Measurements from ENCODE around the gene RASSF6. TPM values are rescaled to one million over a fixed set of nuclear protein-coding genes. Genes with fewer than 3 reads are reported as not detected.

Gene RASSF6
- total RNA-seq, 1 donor from 2014 or later = not detected

- no peak overlapping the region for H3K4me3 ChIP-seq (ENCODE audit: low read length in 3 of 3)
- no peaks in the 10 kb centered on the region for H3K27me3 ChIP-seq (ENCODE audit: control insufficient read depth in 3 of 3, insufficient read depth in 3 of 3, low read length in 3 of 3)
- H3K36me3 ChIP-seq (ENCODE audit: control insufficient read depth in 3 of 3, insufficient read depth in 3 of 3, low read length in 3 of 3) = no peaks in the 10 kb centered on the region
- H3K27ac ChIP-seq (ENCODE audit: low read depth, low read length) = no peak overlapping the region
- H3K9ac ChIP-seq (ENCODE audit: low read depth in 1 of 3, low read length in 3 of 3) = no peak overlapping the region
- no peaks in the 10 kb centered on the region for H3K4me1 ChIP-seq (ENCODE audit: control insufficient read depth in 3 of 3, insufficient read depth in 3 of 3, low read length in 3 of 3)
- H3K9me3 ChIP-seq (ENCODE audit: control insufficient read depth in 3 of 3, low read length in 3 of 3) = no peaks in the 10 kb centered on the region
Measured at GRCh38 chr4:73540826-73541225, 79.4 kb downstream of the RASSF6 start.

- Histone ChIP-seq H3K4me1 (ENCODE audit: control insufficient read depth in 3 of 3, insufficient read depth in 3 of 3, low read length in 3 of 3) (no peaks in the 10 kb centered on the region), H3K4me3 (ENCODE audit: low read length in 3 of 3) (no peak overlapping the region), H3K36me3 (ENCODE audit: control insufficient read depth in 3 of 3, insufficient read depth in 3 of 3, low read length in 3 of 3) (no peaks in the 10 kb centered on the region), H3K9ac (ENCODE audit: low read depth in 1 of 3, low read length in 3 of 3) (no peak overlapping the region), H3K27me3 (ENCODE audit: control insufficient read depth in 3 of 3, insufficient read depth in 3 of 3, low read length in 3 of 3) (no peaks in the 10 kb centered on the region), H3K27ac (ENCODE audit: low read depth, low read length) (no peak overlapping the region), H3K9me3 (ENCODE audit: control insufficient read depth in 3 of 3, low read length in 3 of 3) (no peaks in the 10 kb centered on the region)
Measured at GRCh38 chr4:73539386-73539785, 80.8 kb downstream of the RASSF6 start.

- Histone ChIP-seq H3K4me1 (ENCODE audit: control insufficient read depth in 3 of 3, insufficient read depth in 3 of 3, low read length in 3 of 3) (no peaks in the 10 kb centered on the region), H3K36me3 (ENCODE audit: control insufficient read depth in 3 of 3, insufficient read depth in 3 of 3, low read length in 3 of 3) (no peaks in the 10 kb centered on the region), H3K9me3 (ENCODE audit: control insufficient read depth in 3 of 3, low read length in 3 of 3) (no peaks in the 10 kb centered on the region), H3K27me3 (ENCODE audit: control insufficient read depth in 3 of 3, insufficient read depth in 3 of 3, low read length in 3 of 3) (no peaks in the 10 kb centered on the region), H3K9ac (ENCODE audit: low read depth in 1 of 3, low read length in 3 of 3) (no peak overlapping the region), H3K27ac (ENCODE audit: low read depth, low read length) (no peak overlapping the region), H3K4me3 (ENCODE audit: low read length in 3 of 3) (no peak overlapping the region)
Measured at GRCh38 chr4:73538162-73538561, 82.1 kb downstream of the RASSF6 start.

GRCh38 chr4:73533515-73534422, 86.5 kb downstream of the RASSF6 start:
- Histone ChIP-seq H3K4me3 (ENCODE audit: low read length in 3 of 3) (no peak overlapping the region), H3K9me3 (ENCODE audit: control insufficient read depth in 3 of 3, low read length in 3 of 3) (no peaks in the 10 kb centered on the region), H3K27me3 (ENCODE audit: control insufficient read depth in 3 of 3, insufficient read depth in 3 of 3, low read length in 3 of 3) (no peaks in the 10 kb centered on the region), H3K4me1 (ENCODE audit: control insufficient read depth in 3 of 3, insufficient read depth in 3 of 3, low read length in 3 of 3) (no peaks in the 10 kb centered on the region), H3K9ac (ENCODE audit: low read depth in 1 of 3, low read length in 3 of 3) (no peak overlapping the region), H3K36me3 (ENCODE audit: control insufficient read depth in 3 of 3, insufficient read depth in 3 of 3, low read length in 3 of 3) (no peaks in the 10 kb centered on the region), H3K27ac (ENCODE audit: low read depth, low read length) (no peak overlapping the region)

GRCh38 chr4:73528171-73528570, 92.1 kb downstream of the RASSF6 start:
- no peak overlapping the region for H3K27ac ChIP-seq (ENCODE audit: low read depth, low read length)
- no peaks in the 10 kb centered on the region for H3K4me1 ChIP-seq (ENCODE audit: control insufficient read depth in 3 of 3, insufficient read depth in 3 of 3, low read length in 3 of 3)
- no peaks in the 10 kb centered on the region for H3K27me3 ChIP-seq (ENCODE audit: control insufficient read depth in 3 of 3, insufficient read depth in 3 of 3, low read length in 3 of 3)
- no peaks in the 10 kb centered on the region for H3K9me3 ChIP-seq (ENCODE audit: control insufficient read depth in 3 of 3, low read length in 3 of 3)
- H3K9ac ChIP-seq (ENCODE audit: low read depth in 1 of 3, low read length in 3 of 3) = no peak overlapping the region
- no peak overlapping the region for H3K4me3 ChIP-seq (ENCODE audit: low read length in 3 of 3)
- no peaks in the 10 kb centered on the region for H3K36me3 ChIP-seq (ENCODE audit: control insufficient read depth in 3 of 3, insufficient read depth in 3 of 3, low read length in 3 of 3)

GRCh38 chr4:73527196-73527595, 93.0 kb downstream of the RASSF6 start:
- Histone ChIP-seq H3K27me3 (ENCODE audit: control insufficient read depth in 3 of 3, insufficient read depth in 3 of 3, low read length in 3 of 3) (no peaks in the 10 kb centered on the region), H3K9me3 (ENCODE audit: control insufficient read depth in 3 of 3, low read length in 3 of 3) (no peaks in the 10 kb centered on the region), H3K36me3 (ENCODE audit: control insufficient read depth in 3 of 3, insufficient read depth in 3 of 3, low read length in 3 of 3) (no peaks in the 10 kb centered on the region)

GRCh38 chr4:73525611-73526010, 94.6 kb downstream of the RASSF6 start:
- H3K27ac ChIP-seq (ENCODE audit: low read depth, low read length) = no peak overlapping the region

More at GRCh38 chr4:73527196-73527595, 93.0 kb downstream of the RASSF6 start:
- Histone ChIP-seq H3K4me1 (ENCODE audit: control insufficient read depth in 3 of 3, insufficient read depth in 3 of 3, low read length in 3 of 3) (no peaks in the 10 kb centered on the region), H3K4me3 (ENCODE audit: low read length in 3 of 3) (no peak overlapping the region), H3K9ac (ENCODE audit: low read depth in 1 of 3, low read length in 3 of 3) (no peak overlapping the region), H3K27ac (ENCODE audit: low read depth, low read length) (no peak overlapping the region)

GRCh38 chr4:73523126-73523525, 97.1 kb downstream of the RASSF6 start:
- H3K9ac ChIP-seq (ENCODE audit: low read depth in 1 of 3, low read length in 3 of 3) = no peak overlapping the region
- H3K4me3 ChIP-seq (ENCODE audit: low read length in 3 of 3) = no peak overlapping the region
- H3K4me1 ChIP-seq (ENCODE audit: control insufficient read depth in 3 of 3, insufficient read depth in 3 of 3, low read length in 3 of 3) = no peaks in the 10 kb centered on the region
- no peaks in the 10 kb centered on the region for H3K9me3 ChIP-seq (ENCODE audit: control insufficient read depth in 3 of 3, low read length in 3 of 3)
- no peak overlapping the region for H3K27ac ChIP-seq (ENCODE audit: low read depth, low read length)
- no peaks in the 10 kb centered on the region for H3K36me3 ChIP-seq (ENCODE audit: control insufficient read depth in 3 of 3, insufficient read depth in 3 of 3, low read length in 3 of 3)
- H3K27me3 ChIP-seq (ENCODE audit: control insufficient read depth in 3 of 3, insufficient read depth in 3 of 3, low read length in 3 of 3) = no peaks in the 10 kb centered on the region

More at GRCh38 chr4:73525611-73526010, 94.6 kb downstream of the RASSF6 start:
- Histone ChIP-seq H3K9me3 (ENCODE audit: control insufficient read depth in 3 of 3, low read length in 3 of 3) (no peaks in the 10 kb centered on the region), H3K9ac (ENCODE audit: low read depth in 1 of 3, low read length in 3 of 3) (no peak overlapping the region), H3K36me3 (ENCODE audit: control insufficient read depth in 3 of 3, insufficient read depth in 3 of 3, low read length in 3 of 3) (no peaks in the 10 kb centered on the region), H3K4me1 (ENCODE audit: control insufficient read depth in 3 of 3, insufficient read depth in 3 of 3, low read length in 3 of 3) (no peaks in the 10 kb centered on the region), H3K4me3 (ENCODE audit: low read length in 3 of 3) (no peak overlapping the region), H3K27me3 (ENCODE audit: control insufficient read depth in 3 of 3, insufficient read depth in 3 of 3, low read length in 3 of 3) (no peaks in the 10 kb centered on the region)

Small RNA genes lying within 50 kb of the gene (small RNA-seq; reads per million reads assigned to genes)
- gene AC074250.1 = not detected

Other genes with a start within 250 kb of the RASSF6 start
- gene ALB, start 216.1 kb downstream of the RASSF6 start, total RNA-seq = 15.7 TPM
- gene AFP, start 184.2 kb downstream of the RASSF6 start, total RNA-seq = 1.0 TPM
- gene AFM, start 138.7 kb downstream of the RASSF6 start, total RNA-seq = not detected
- 1.0 TPM for gene CXCL8, start 120.1 kb upstream of the RASSF6 start, total RNA-seq
- not detected for gene CXCL6, start 216.2 kb upstream of the RASSF6 start, total RNA-seq
- not detected for gene PF4V1, start 232.9 kb upstream of the RASSF6 start, total RNA-seq
- gene CXCL1, start 249.0 kb upstream of the RASSF6 start, total RNA-seq = 0.52 TPM